Stimulated activated CD8-positive, alpha-beta memory T cell treated with anti-CD3 and anti-CD28 coated beads, Interleukin-15, amount 100 ng/mL, for 24 hours (primary cell): ENCODE data around the gene MCCD1.
"Not testable (repeated sequence)": the region's sequence is repeated elsewhere in the genome, so short reads cannot be mapped to it uniquely, and the experiment has no call there.

Source experiments
- DNase-seq: peaks from one replicate; pipeline ENCODE4 v3.0.0-alpha.2; 2020; ENCODE audit warnings: low read depth

MCCD1 gene

DNA sequence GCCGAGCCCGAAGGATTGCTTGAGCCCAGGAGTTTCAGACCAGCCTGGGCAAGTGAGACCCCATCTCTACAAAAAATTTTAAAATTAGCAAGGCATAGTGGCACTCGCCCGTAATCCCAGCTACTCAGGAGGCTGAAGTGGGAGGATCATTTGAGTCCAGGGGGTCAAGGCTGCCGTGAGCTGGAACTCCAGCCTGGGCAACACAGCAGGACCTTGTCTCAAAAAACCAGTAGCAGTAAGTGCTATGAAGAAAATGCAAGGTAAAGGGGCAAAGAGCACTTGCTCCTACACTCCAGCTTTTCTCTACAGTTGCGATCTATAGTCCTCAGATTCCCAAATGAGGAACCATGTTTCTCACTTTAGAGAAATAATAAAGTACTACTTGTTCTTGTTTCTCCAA lies 14.9 kb downstream of the MCCD1 start:
- DNase-seq = no peak

DNA sequence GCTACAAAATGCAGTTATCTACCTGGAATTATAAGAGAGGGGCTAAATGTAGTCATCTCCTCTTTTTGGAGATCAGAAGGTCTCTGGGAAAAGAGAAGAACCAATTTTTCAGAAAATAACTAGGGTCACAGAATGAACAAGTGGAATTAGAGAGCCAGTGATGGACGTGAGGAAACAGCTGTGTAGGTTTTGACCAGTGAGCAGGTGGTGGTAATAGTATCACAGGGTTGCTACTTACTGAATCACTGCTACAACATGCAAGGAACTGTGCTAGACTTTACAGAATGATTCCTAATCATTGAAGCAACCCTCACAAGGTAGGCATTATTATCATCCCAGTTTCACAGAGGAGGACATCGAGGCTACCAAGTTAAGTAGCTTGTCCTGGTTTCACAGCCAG lies 15.9 kb downstream of the MCCD1 start:
- DNase-seq = no peak

DNA sequence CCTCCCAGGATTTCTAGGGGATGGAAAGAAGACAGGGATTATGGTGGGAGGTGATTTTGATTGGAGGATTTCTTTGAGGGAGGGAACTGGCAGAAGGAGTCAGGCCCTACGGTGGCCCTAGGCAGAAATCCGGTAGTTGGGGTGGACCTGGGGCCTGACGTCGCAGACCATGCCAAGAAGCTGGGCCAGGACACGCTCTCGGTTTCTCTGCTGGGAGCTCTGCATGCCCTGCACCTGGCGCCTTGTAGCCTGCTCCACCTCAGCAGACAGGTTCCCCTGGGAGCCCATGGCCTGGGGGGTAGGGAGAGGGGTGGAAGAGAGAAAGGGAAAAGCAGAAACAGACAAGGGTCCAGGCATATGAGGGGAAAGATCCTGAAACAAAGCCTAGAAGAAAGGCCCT lies 16.5 kb downstream of the MCCD1 start:
- DNase-seq = no peak

DNA sequence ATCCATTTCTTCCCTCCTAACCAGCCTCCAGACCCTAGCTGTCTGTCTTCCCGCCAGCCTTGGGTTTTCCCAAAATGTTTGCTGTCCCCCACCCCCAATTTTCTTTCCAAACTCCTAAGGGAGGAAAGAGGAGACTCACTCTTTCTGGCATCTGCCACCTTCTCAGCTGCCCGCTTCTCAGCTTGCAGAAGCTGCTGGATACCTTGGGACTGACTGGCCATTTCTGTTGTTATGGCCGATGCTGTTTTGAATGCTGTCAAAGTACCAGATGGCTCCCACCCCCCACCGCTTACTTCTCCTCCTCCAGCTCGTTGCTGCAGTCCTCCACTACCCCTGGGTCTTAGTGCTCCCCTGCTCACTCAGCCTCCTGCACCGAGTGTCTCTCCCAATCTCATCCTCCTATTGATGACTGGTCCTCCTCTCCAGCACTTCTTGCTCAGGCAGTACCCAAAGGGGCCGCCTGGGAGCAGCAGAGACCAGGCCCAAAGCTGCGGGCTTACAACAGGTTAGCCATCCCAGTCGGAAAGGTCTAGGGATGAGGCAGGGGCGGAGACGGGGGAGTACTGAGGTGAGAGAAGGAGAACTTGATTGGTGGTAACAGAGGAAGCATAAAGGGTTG lies 17.7 kb downstream of the MCCD1 start, which contains the start of gene ATP6V1G2:
TSS of gene ATP6V1G2 (minus strand) at position 270 of the 619 bp plus-strand sequence. CDS start at position 221, 49 bp downstream.
- DNase-seq = peak; percentile 56

DNA sequence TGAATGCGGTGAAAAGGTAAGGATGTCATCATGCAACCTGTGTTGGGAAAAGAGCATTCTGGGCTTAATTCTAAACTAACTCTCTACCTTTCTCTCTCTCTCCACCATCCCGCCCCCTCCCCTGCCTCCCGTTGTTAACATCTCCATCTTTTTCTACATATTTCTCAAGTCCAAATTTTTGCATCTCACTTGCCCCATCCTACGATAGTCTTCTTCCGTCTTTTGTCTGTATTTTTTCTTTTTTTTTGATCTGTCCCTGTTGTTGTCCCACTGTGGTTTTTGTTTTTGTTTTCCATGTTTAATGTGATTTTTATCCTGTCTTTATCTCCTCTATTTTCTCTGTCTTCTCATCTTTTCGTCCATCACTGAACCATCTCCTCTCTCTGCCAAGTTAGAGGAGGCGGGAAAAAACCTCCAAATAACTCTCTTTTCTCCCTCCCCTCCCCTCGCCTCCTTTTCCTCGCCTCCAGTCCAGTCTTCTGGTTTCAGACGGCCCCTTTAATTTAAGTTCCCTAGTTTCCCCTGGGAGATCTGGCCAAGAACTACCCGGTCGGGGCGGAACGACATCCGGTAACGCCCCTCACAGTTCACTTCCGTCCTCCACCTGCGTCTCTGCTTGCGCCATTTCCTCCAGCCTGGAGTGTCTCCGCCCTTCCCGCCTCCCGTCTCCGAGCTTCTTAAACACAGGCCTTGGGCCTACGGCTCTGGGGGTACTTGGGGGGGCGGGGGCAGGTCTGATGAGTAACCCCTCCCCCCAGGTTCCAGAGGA lies 18.4 kb downstream of the MCCD1 start, which contains the start of gene NFKBIL1:
TSS of gene NFKBIL1 (plus strand) at position 651 of the 769 bp plus-strand sequence. CDS start at position 738, 87 bp downstream.
- peak; percentile 71 for DNase-seq

DNA sequence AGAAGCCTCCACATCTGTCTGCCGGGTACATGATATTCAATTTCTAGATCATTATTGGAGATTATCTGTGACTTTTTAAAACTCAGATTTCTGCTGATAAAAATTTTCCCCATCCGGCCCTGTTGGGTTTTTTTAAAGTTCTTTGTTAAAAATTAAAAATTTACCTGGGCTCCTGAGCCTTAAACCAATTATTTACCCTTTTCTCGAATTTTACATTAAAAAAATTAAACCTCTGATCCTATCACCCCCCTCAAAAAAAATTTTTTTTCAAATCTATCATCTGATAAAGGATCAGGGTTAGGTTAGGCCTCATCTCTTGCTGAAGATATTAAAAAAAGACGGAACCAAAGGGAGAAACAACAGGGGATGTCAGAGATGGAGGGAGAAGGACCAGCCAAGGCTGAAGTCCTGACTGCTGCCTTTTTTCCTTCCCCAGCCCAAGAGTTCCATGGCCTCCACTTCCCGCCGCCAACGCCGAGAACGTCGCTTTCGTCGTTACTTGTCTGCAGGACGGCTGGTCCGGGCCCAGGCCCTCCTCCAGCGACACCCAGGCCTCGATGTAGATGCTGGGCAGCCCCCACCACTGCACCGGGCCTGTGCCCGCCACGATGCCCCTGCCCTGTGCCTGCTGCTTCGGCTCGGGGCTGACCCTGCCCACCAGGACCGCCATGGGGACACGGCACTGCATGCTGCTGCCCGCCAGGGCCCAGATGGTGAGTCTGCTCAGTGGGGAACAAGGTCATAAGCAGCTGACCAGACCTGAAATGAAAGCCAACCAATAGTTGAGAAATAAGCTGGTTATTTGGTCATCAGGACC lies 19.2 kb downstream of the MCCD1 start:
- DNase-seq = no peak

DNA sequence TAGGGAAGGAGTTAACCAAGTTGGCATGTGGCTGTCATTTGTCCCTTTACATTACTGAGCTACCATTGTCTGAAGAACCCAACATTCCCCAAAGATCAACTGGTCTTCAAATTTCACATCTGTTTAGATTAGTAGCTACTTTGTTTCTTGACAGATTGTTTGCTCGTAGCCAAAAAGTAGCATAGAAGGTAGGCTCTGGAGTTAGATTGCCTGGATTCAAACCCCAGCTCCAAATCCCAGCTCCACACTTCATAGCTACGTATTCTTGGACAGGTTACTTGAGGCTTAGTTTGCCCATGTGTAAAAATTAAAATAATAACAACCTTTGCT lies 19.7 kb downstream of the MCCD1 start:
- DNase-seq = no peak

DNA sequence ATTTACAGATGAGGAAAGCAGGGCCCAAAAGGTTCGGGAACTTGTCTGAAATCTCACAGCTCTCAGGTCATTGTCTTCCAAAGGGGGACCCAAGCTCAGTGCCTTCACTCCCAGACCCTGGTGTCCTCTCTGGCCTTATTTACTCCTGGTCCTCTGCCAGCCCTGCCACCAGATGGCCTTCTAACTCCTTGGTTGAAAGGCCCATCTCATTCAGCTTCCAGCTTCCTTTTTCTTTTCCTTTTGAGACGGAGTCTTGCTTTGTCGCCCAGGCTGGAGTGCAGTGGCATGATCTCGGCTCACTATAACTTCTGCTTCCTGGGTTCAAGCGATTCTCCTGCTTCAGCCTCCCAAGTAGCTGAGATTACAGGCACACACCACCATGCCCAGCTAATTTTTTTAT lies 22.6 kb downstream of the MCCD1 start:
- DNase-seq = not testable (repeated sequence)

DNA sequence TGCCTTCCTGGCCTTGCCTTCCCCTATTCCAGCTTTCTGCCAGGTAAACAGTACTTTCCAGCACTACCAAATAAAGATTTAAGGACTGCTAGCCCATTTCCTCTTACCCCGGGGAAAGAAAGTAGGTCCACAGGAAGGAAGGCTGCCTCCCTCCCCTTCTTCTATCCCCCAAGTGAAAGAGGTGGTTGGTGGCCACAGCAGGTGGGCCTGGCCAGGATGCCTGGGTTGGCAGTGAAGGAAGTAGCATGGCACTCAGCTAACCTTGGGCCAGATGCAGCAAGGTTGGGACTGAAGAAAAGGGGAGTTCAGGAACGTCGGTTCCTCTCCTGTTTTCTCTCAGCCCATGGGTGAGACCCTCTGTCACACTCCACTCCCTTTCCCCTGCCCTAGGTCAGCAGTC lies 27.5 kb downstream of the MCCD1 start:
- no peak for DNase-seq

DNA sequence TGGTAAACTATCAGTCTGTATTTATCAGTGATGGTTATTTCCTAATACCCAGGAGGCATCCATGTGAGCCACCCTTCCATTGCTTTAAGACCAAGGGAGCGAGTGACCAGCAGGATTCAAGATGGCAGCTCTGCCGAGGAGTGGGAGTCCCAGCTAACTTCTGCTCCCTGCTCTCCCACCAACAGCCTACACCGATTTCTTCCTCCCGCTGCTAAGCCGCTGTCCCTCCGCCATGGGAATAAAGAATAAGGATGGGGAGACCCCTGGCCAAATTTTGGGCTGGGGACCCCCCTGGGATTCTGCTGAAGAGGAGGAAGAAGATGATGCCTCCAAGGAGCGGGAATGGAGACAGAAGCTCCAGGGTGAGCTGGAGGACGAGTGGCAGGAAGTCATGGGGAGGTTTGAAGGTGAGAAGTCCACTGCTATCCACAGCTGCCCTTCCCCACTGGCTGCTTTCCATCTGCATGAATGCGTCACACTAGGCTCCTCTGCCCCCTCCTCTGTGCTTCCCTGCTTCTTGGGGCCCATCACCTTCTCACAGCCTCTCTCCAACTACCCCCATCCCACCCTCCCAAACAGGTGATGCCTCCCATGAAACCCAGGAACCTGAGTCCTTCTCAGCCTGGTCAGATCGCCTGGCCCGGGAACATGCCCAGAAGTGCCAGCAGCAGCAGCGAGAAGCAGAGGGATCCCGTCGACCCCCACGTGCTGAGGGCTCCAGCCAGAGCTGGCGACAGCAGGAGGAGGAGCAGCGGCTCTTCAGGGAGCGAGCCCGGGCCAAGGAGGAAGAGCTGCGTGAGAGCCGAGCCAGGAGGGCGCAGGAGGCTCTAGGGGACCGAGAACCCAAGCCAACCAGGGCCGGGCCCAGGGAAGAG lies 28.9 kb downstream of the MCCD1 start:
- DNase-seq = no peak

DNA sequence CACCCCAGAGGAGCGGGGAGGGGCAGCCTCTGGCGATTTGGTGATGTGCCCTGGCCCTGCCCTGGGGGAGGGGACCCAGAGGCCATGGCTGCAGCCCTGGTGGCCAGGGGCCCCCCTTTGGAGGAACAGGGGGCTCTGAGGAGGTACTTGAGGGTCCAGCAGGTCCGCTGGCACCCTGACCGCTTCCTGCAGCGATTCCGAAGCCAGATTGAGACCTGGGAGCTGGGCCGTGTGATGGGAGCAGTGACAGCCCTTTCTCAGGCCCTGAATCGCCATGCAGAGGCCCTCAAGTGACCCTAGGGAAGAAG lies 29.5 kb downstream of the MCCD1 start:
- DNase-seq = no peak

DNA sequence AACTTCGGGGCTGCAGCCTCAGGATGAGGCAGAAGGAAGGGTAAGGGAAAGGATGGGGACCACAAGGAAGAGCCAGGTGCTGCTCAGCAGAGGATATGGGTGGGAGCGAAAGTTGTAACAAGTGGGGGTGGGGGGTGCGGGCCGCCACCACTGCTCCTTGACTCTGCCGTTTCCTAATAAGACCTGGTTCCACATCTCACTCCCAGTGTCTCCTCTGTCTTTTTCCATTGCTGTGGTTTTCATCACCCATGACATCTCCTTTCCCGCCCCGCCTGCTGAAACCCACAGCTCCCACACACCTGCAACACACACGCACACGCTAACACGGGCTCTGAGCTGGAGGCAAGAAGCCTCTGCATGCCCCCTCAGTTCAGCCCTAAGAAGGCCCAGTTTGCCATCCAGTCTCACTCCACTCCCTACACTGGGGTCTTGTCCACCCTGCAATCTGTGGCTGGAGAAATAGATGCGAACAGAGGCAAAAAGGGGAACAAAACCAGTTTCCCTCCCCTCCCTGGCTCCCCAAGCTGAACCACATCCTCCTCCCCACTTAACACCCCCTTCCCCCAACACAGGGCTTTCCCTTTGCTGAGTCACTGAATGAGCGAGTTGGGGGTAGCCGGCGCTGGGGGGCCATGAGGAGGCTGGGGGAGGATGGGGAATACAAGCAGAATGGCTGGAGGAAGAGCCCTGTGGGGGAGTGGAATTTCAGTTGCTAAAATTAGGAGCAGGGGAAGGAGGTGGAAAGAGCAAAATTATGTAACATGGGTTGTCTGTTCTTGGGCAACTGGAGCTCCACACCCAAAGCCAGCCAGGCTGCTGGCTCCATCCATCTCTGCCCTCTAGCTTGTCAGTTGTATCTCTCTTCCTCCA lies 30.1 kb downstream of the MCCD1 start:
- no peak for DNase-seq

DNA sequence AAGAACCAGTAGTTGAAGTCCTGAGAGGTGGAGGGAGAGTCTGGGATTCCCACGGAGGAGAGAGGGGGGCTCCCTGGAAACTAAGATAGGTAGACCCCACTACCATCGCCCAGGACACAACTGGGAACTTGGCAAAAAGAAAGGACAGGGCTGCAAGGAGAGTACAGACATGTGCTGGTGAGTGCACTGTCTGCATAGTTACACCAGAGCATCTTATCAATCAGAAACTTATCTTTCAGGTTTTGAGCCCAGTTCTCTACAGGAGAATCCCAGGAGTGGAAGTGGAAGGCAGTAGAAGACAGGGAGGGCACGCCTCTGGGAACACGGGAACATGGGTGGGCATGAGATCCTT lies 30.8 kb downstream of the MCCD1 start:
- no peak for DNase-seq

DNA sequence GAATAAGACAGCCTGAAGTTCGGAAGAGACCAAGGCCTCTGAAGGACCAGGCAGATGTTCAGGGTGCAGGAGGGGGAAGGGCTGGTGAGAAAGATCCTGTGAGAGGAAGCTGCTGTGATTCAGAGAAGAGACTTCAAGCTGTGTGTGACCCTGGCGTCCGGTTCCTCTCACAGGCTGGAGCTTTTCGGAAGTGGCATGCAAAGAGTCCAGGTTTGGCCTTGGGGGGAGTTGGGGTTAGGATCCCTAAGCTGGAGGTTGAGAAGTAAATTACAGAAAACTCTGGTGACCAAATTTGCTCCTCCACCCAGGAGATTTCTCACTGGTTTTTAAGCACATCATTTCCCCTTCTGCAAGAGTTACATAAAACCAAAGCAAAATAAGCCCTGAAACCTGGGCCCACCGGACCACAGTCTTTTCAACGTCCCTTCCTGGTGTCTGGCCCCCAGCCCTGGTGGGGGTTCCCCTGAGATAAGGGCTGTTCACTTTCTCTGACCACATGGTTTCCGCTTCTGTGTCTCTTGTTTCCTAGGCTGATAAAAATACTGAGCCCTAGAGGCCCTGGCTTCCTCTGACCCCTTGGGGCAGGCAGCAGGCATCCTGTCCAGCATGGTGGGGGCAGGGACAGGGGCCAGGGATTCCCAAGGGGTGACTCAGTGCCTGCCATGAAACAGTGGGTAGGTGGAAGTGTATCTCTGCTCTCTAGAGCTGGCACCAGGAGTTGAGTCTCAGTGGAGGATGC lies 31.4 kb downstream of the MCCD1 start:
- DNase-seq = no peak

DNA sequence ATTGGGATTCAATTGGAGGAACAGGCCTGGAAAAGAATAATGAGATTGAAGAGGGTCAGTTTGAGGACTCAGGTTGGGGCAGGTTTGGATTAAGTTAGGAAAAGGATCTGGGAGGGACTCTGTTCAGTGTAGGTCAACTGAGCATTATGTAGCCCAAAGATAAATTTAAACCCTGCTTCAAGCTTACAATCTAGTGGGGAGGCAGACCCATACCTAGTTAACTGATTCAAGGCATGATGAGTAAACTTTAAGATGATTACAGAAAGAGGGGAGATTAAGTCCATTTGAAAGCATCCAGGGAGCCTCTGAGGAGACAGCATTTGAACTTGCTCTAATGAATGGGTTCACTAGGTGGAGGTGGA lies 31.9 kb downstream of the MCCD1 start:
- no peak for DNase-seq

DNA sequence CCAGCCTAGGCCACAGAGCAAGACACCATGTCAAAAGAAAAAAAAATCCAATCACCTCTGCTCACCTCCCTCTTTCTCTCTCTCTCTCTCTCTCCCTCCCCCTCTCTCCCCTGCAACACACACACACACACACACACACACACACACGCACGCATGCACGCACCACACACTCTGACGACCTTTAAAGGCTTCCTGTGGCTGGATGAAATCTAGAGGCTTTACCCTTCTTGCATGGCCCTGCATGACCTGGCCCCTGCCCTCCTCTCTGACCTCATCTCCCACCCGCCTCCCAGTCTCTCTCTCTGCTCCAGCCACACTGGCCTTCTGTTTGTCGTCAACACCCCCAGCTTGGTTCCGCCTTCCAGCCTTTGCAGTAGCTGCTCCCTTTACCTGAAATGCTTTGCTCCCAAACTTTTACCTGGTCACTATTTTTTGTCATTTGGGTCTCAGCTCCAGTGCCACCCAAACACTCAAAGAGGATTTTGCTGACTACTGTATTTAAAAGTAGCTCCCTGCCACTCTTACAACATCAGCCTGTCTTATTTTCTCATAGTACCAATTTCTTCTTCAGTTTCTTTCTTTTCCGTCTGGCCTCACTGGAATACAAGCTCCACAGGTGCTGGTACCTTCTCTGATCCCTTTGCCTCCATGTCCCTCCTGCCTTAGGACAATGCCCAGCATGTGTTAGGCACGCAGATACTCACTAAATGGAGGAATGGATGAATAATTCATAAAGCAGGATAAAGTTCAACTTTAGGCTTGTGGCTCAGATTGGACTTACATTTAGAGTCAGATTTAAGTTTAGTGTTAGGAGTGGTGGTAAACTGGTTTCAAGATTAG lies 39.0 kb downstream of the MCCD1 start:
- no peak for DNase-seq

DNA sequence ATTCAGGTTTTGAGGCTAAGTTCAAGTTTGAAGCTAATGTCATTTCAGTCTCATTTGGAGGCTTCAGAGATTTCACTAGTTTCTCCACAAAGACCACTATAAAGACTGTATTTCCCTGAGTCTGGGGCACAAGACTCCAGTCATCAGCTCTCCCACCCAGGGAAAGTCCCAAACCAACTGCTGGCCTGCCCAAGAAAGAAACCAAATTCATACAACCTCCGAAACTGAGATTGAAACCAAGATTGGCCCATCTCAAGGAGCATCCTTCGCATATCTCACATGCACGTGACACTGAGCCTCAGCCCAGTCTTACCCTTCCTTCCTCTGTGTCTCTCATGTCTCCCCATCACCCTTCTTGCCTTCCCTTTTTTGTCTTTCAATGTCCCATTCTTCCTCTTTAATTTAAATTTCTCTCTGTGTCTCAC lies 39.8 kb downstream of the MCCD1 start:
- no peak for DNase-seq

DNA sequence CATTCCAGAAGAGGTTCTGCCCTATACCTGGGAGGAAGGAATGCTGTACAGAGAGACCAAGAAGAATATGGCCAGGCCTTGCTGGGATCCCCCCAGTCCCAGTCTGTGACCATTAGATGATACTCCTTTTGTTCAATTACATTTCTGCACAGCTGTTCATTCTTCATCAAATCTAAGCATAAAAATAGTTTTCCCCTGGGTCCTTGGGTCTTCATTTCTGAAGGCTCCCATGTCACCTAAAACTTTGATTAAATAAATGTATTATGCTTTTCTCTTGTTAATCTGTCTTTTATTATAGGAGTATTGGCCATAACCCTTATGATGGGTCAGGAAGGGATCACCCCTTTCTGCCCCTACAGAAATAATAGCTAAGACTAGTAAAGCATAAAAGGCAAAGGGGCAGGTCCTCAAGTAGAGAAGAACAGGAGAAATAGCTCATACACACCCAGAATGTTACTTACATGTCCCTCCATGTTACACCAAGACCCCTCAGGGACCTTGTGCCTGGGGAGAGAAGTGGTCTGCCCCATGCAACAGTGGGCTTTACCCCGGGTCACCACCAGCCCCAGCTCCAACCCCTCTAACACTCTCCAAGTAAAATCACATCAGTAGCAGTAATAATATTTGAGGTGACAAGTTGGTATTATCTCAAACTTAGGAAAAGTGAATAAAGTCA lies 41.2 kb downstream of the MCCD1 start:
- DNase-seq = no peak
